Gastroesophageal sphincter (tissue), 4 donors: ENCODE measurements around the gene ITGB6. TPM values are rescaled to one million over a fixed set of nuclear protein-coding genes. Genes with fewer than 3 reads are reported as not detected.

Source experiments
- ATAC-seq: fragments of 150-250 bp; one replicate; pipeline ENCODE4 v1.9.1; 2016; ENCODE audit warnings: mild to moderate bottlenecking, moderate library complexity
- H3K27ac ChIP-seq, 4 donors: fragments of 200-600 bp; sonication (generic) in 3 of 4; 1 replicate in 3 of 4; 2 replicates in 1 of 4; pipeline ENCODE4 v1.5.1; 2016 to 2019
- H3K27me3 ChIP-seq: fragments of 200-600 bp; sonication (generic); one replicate; pipeline ENCODE4 v1.5.1; 2019
- H3K36me3 ChIP-seq, 2 donors: fragments of 200-600 bp; sonication (generic); one replicate each; pipeline ENCODE4 v1.5.1; 2019; ENCODE audit warnings: control low read depth in 1 of 2
- H3K4me1 ChIP-seq, 3 donors: fragments of 200-600 bp; sonication (generic); 1 replicate in 2 of 3; 2 replicates in 1 of 3; pipeline ENCODE4 v1.5.1; 2016 to 2019; ENCODE audit warnings: control low read depth in 2 of 3
- H3K4me3 ChIP-seq, 2 donors: fragments of 200-600 bp; sonication (generic); one replicate each; pipeline ENCODE4 v1.5.1; 2019; ENCODE audit warnings: mild to moderate bottlenecking in 1 of 2, moderate library complexity in 1 of 2
- H3K9me3 ChIP-seq, 3 donors: fragments of 200-600 bp; sonication (generic); one replicate each; pipeline ENCODE4 v1.5.1; 2017 to 2019; ENCODE audit warnings: control low read depth in 2 of 3
- EP300 ChIP-seq: sonication (generic); formaldehyde crosslinking; IDR thresholded peaks from one replicate; pipeline ENCODE4 v1.6.1; 2017; ENCODE audit warnings: antibody characterized with exemption, mild to moderate bottlenecking
- POLR2A ChIP-seq, 2 donors: fragments of 450-650 bp; IDR thresholded peaks; one replicate each; pipeline ENCODE4 v1.6.1; 2017; ENCODE audit warnings: antibody characterized with exemption in 2 of 2, mild to moderate bottlenecking in 2 of 2, moderate library complexity in 1 of 2
- POLR2AphosphoS5 ChIP-seq: sonication (generic); formaldehyde crosslinking; IDR thresholded peaks from one replicate; pipeline ENCODE4 v1.6.1; 2017; ENCODE audit warnings: antibody characterized with exemption
- WGBS, 2 donors: methylation state at CpG; one replicate each; pipeline ENCODE4 v1.1.5; 2018; ENCODE audit warnings: low coverage in 1 of 2; 5-methylcytosine and 5-hydroxymethylcytosine counted together
- total RNA-seq, 4 donors: library from RNA; depleted of rRNA; stranded (reverse); fragments of >200 nt; gene quantifications; one replicate each; pipeline ENCODE4 v1.1.0, GENCODE V29; 2016
- TF ChIP-seq, protein P1 (sequence below), 4 experiments: fragments of 200-600 bp in 2 of 4; fragments of 450-650 bp in 2 of 4; sonication (generic) in 1 of 4; IDR thresholded peaks; one replicate each; pipeline ENCODE4 v1.5.1; 2017 to 2019; ENCODE audit warnings: antibody characterized with exemption in 4 of 4, mild to moderate bottlenecking in 2 of 4, moderate library complexity in 2 of 4

The ITGB6 gene
- total RNA-seq, 4 donors from 2014 or later = 2.2 TPM; not detected in 3

DNA sequence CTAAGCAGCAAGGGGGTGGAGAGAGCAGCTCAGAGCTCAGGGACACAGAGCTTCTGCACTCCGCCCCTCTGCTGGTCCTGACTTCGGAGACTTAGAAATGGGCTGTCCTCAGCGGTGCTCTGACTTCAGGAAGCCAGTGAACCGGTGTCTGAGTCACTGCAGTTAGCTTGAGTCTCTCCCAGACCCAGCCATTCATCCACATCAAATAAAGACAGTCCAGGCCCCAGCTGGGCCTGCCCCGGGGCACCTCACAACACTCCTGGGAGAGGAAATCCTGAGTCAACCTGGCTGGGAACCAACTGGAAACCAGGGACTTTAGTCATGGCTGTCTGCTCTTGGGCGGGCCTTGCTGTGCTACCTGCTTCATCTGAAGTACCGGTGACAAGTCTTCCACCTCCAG, 5.4 kb upstream of the ITGB6 start:
- TF ChIP-seq POLR2AphosphoS5 (peak; percentile 55), POLR2A (IDR thresholded peaks at IDR 0.05) (no peak), EP300 (no peak)
- TF ChIP-seq, protein P1, sequence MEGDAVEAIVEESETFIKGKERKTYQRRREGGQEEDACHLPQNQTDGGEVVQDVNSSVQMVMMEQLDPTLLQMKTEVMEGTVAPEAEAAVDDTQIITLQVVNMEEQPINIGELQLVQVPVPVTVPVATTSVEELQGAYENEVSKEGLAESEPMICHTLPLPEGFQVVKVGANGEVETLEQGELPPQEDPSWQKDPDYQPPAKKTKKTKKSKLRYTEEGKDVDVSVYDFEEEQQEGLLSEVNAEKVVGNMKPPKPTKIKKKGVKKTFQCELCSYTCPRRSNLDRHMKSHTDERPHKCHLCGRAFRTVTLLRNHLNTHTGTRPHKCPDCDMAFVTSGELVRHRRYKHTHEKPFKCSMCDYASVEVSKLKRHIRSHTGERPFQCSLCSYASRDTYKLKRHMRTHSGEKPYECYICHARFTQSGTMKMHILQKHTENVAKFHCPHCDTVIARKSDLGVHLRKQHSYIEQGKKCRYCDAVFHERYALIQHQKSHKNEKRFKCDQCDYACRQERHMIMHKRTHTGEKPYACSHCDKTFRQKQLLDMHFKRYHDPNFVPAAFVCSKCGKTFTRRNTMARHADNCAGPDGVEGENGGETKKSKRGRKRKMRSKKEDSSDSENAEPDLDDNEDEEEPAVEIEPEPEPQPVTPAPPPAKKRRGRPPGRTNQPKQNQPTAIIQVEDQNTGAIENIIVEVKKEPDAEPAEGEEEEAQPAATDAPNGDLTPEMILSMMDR (IDR thresholded peaks at IDR 0.05) = no peak
- no peak overlapping the region for H3K4me3 ChIP-seq
- H3K27ac ChIP-seq = no peak overlapping the region

DNA sequence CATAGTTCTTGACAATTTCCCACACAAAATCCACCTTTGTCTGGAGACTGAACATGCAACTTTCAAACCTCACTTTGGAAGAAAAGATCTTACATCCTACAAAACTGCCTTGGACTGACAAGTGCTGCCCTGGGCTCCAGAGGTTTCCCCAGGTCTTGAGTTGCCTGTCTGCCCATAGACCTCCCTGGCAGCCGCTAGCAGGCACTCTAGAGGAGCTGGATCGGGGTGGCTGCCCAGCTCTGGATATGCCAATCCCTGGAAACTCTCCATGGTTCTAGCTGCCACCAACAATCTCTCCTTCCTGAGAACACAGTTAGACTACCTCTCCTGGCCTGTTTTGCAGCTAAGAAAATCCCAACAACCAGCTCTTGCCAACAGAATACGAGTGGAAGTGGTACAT, 3.4 kb upstream of the ITGB6 start:
- ATAC-seq = no peak
- H3K4me3 ChIP-seq = no peak overlapping the region
- no peaks in the 10 kb centered on the region for H3K9me3 ChIP-seq
- no peak for TF ChIP-seq POLR2AphosphoS5
- TF ChIP-seq, protein P1 (IDR thresholded peaks at IDR 0.05) = no peak
- TF ChIP-seq EP300 = no peak
- no peak for TF ChIP-seq POLR2A (IDR thresholded peaks at IDR 0.05)
- H3K36me3 ChIP-seq = no peaks in the 10 kb centered on the region
- 83% methylated on average over 3 of the region's 3 CpGs; no CpG with 5 or more reads in 1 of the 2 donors for WGBS, 2 donors
- no peak overlapping the region for H3K27ac ChIP-seq
- peaks cover 0 to 11% (median 6%) of the 10 kb centered on the region in 3 donors for H3K4me1 ChIP-seq
- H3K27me3 ChIP-seq = no peaks in the 10 kb centered on the region

More for the DNA sequence above, 5.4 kb upstream of the ITGB6 start:
- Histone ChIP-seq H3K36me3 (no peaks in the 10 kb centered on the region), H3K27me3 (no peaks in the 10 kb centered on the region), H3K4me1 (peaks cover 0 to 29% (median 6%) of the 10 kb centered on the region in 3 donors), H3K9me3 (no peaks in the 10 kb centered on the region)
- 60 to 67% methylated on average over 1 of the region's 7 CpGs for WGBS, 2 donors
- peak; percentile 6 for ATAC-seq

DNA sequence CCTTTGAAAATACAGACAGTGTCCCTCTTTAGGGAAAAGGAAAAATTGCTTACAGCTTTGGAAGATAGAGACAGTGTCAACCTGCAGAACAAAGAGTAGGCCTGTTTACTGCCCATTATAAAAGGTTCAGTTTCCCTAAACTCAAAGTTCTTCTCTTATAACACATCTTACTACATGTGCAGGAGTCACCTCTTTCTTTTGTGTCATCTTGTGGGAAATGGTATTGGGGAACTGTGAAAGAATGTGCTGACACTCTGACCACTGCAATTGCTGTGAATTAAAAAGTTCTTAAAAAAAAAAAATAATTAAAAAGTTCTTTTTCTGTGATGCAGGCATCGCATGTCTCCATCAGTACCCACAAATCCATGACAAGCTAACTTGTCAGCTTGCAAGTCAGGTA, 2.9 kb upstream of the ITGB6 start:
- TF ChIP-seq POLR2A (IDR thresholded peaks at IDR 0.05) (no peak), EP300 (no peak), POLR2AphosphoS5 (no peak)
- TF ChIP-seq, protein P1 (IDR thresholded peaks at IDR 0.05) = no peak
- H3K27ac ChIP-seq = no peak overlapping the region
- peaks cover 0 to 7% (median 2%) of the 10 kb centered on the region in 3 donors for H3K4me1 ChIP-seq
- ATAC-seq = no peak
- WGBS, 2 donors = 100% methylated on average over 1 of the region's 1 CpG; no CpG with 5 or more reads in 1 of the 2 donors
- no peaks in the 10 kb centered on the region for H3K36me3 ChIP-seq
- no peaks in the 10 kb centered on the region for H3K9me3 ChIP-seq
- H3K27me3 ChIP-seq = no peaks in the 10 kb centered on the region
- no peak overlapping the region for H3K4me3 ChIP-seq

DNA sequence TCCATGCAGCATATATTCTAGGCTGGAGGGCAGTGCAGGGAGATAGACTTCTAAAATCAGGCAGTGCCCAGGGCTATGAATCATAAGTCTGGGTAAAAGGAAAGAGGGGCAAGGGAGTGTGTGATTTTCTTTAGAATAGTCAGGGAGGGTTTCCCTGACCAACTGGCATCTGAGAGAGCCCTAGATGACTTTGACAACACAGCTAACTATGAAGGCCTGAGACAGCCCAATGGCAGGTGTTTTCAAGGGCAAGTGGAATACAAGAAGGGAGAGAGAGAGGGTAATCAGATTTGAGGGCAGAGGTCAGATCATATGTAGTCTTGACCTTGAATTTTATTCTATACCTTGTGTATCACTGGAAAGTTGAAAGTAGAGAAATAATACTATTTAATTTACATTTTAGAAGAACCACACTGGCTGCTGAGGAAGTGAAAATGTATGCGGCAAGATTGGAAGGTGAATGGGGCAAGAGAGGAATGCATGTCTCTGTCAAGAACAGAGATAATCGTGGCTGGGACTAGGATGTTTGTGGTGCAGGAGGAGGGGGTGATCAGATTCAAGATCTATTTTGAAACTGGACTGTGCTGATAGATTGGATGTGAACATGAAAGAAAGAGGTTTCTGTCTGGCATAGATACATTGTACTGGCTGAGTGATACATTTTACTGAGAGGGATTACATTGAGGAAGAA, 1.9 kb upstream of the ITGB6 start:
- Histone ChIP-seq H3K4me1 (no peaks in the 10 kb centered on the region), H3K27ac (no peak overlapping the region), H3K9me3 (no peaks in the 10 kb centered on the region), H3K36me3 (no peaks in the 10 kb centered on the region), H3K27me3 (no peaks in the 10 kb centered on the region), H3K4me3 (no peak overlapping the region)
- TF ChIP-seq, protein P1 (IDR thresholded peaks at IDR 0.05) = no peak
- TF ChIP-seq POLR2A (IDR thresholded peaks at IDR 0.05) (no peak), EP300 (no peak), POLR2AphosphoS5 (no peak)
- WGBS, 2 donors = 65 to 72% methylated on average over 2 of the region's 2 CpGs
- ATAC-seq = no peak

DNA sequence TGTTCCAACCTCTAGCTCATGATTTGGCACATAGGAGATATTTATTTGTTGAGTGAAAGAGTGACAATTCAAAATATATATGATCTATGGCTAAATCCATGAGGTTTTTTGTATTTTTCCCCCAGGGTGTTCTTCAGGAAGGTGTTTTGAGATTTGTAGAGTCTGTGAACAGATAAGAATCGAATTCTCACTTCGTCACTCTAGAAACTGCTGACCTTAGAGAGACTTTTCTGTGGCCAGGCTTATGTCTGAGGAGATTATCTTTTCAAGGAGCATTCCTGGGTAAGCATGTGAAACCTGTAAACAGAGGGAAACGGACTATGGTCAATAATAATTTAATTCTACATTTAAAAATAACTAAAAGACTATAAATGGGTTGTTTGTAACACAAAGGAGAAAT, 849 bp upstream of the ITGB6 start:
- 56 to 63% methylated on average over 3 of the region's 3 CpGs for WGBS, 2 donors
- Histone ChIP-seq H3K9me3 (no peaks in the 10 kb centered on the region), H3K27me3 (no peaks in the 10 kb centered on the region), H3K4me3 (no peak overlapping the region), H3K4me1 (no peaks in the 10 kb centered on the region), H3K36me3 (no peaks in the 10 kb centered on the region), H3K27ac (no peak overlapping the region)
- no peak for ATAC-seq
- TF ChIP-seq POLR2AphosphoS5 = no peak
- TF ChIP-seq, protein P1 (IDR thresholded peaks at IDR 0.05) = no peak
- no peak for TF ChIP-seq EP300
- TF ChIP-seq POLR2A (IDR thresholded peaks at IDR 0.05) = no peak
